PC-9 (cell line): ENCODE measurements around the gene TWSG1. TPM values are rescaled to one million over a fixed set of nuclear protein-coding genes. Genes with fewer than 3 reads are reported as not detected.
"Not testable (repeated sequence)": the region's sequence is repeated elsewhere in the genome, so short reads cannot be mapped to it uniquely, and the experiment has no call there.

ENCODE experiments used
- BruUV-seq: library from RNA; stranded (reverse); fragments of 400-500 nt; replicated peaks from 2 replicates; lab custom pipeline; 2021; lab: Mats Ljungman, UMichigan
- CTCF ChIA-PET: fragments of 300-600 bp; sonication (Branson Sonifier 250); formaldehyde crosslinking; loops from one replicate; lab custom pipeline; 2022; ENCODE audit warnings: antibody characterized with exemption; lab: Charles Lee
- POLR2A ChIA-PET: fragments of 300-600 bp; sonication (Branson Sonifier 250); formaldehyde crosslinking; loops from one replicate; lab custom pipeline; 2022; ENCODE audit warnings: antibody characterized with exemption; ENCODE audit not compliant: unreplicated experiment; lab: Charles Lee
- DNase-seq, 2 experiments: peaks; one replicate each; pipeline versions ENCODE4 v3.0.0 to v3.0.0-alpha.2; 2015 to 2022; ENCODE audit warnings: mixed read lengths in 1 of 2
- H2AFZ ChIP-seq: fragments of 200-600 bp; sonication (generic); 2 replicates; pipeline ENCODE4 v1.8.1; 2017; ENCODE audit warnings: antibody characterized with exemption
- H3F3A ChIP-seq: fragments of 200-600 bp; sonication (generic); 2 replicates; pipeline ENCODE4 v1.8.1; 2017; ENCODE audit warnings: antibody characterized with exemption, mild to moderate bottlenecking, low read depth; ENCODE audit not compliant: insufficient read depth
- H3K27ac ChIP-seq: fragments of 200-600 bp; sonication (generic); 2 replicates; pipeline ENCODE4 v1.6.1; 2016; ENCODE audit warnings: mixed run types
- H3K27me3 ChIP-seq: fragments of 200-600 bp; sonication (generic); 2 replicates; pipeline ENCODE4 v1.6.1; 2016; ENCODE audit warnings: low read depth, mixed run types; ENCODE audit not compliant: insufficient read depth
- H3K36me3 ChIP-seq: fragments of 200-600 bp; sonication (generic); 2 replicates; pipeline ENCODE4 v1.6.1; 2016; ENCODE audit warnings: low read depth, mixed run types
- H3K4me1 ChIP-seq: fragments of 200-600 bp; sonication (generic); replicated peaks from 2 replicates; pipeline ENCODE4 v1.6.1; 2016; ENCODE audit warnings: mixed run types; ENCODE audit not compliant: insufficient read depth
- H3K4me2 ChIP-seq: fragments of 200-600 bp; sonication (generic); 2 replicates; pipeline ENCODE4 v1.6.1; 2017; ENCODE audit warnings: mixed run types
- H3K4me3 ChIP-seq: fragments of 200-600 bp; sonication (generic); 2 replicates; pipeline ENCODE4 v1.6.1; 2016; ENCODE audit warnings: mixed run types
- H3K79me2 ChIP-seq: fragments of 200-600 bp; sonication (generic); 2 replicates; pipeline ENCODE4 v1.6.1; 2017; ENCODE audit warnings: low read depth, mixed run types
- H3K9me2 ChIP-seq: fragments of 200-600 bp; sonication (generic); 2 replicates; pipeline ENCODE4 v1.8.1; 2017; ENCODE audit warnings: mild to moderate bottlenecking; ENCODE audit not compliant: insufficient read depth
- H3K9me3 ChIP-seq: fragments of 200-600 bp; sonication (generic); 2 replicates; pipeline ENCODE4 v1.8.1; 2016; ENCODE audit warnings: low read depth; ENCODE audit not compliant: insufficient read depth
- H4K20me1 ChIP-seq: fragments of 200-600 bp; sonication (generic); 2 replicates; pipeline ENCODE4 v1.8.1; 2017; ENCODE audit not compliant: insufficient read depth
- EZH2 ChIP-seq: fragments of 200-600 bp; sonication (generic); IDR thresholded peaks from 2 replicates; pipeline ENCODE4 v1.8.0; 2017; ENCODE audit warnings: antibody characterized with exemption, low read depth
- intact Hi-C: fragments of 100-400 bp; cut with micrococcal nuclease; formaldehyde crosslinking; loops from one replicate; pipeline ENCODE4 v1.10.0; 2022; ENCODE audit not compliant: unreplicated experiment
- total RNA-seq: library from RNA; stranded (reverse); gene quantifications from 2 replicates; pipeline ENCODE4 v1.2.3, GENCODE V29; 2021
- TF ChIP-seq, protein P1 (sequence below): fragments of 200-600 bp; sonication (generic); conservative IDR thresholded peaks from 2 replicates; pipeline ENCODE4 v1.6.1; 2017; ENCODE audit warnings: mixed run types, antibody characterized with exemption, mild to moderate bottlenecking, moderate library complexity

The TWSG1 gene
- total RNA-seq, 1 experiment from 2014 or later, result 52.1 TPM

DNA sequence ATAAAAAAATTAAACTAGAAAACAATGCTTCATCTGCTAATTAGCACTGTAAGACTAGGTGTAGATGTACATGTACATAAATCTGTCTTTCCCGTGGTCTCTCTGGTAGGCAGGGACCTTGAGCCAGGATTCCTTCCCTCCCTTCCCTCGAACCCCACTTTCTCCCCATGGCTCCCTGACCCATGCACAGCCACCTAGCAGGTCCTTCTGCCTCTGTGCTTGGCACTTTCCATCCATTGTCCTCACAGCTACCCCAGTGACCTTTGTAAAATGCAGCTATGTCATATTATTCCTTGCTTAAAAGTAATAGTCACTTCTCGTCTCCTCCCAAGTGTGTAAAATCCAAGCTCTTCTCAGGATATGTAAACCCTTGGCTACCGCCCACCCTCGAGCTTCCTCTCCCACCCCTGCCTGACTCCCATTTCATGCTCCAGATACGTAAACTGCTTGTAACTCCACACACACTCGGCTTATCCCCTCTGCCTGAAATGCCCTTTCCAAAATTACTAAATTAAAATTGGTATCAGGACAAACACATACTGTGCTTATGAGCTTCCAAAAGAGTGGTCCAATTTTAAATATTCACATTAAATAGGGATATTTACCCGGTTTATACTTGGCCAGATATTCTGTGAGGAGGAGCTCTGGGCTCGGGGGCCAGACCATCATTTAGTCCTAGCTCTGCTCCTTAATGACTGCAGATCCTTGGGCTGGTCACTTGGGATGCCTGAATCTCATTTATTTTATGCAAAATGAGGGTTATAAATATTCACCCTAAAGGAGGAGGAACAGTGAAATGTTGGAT lies 86.7 kb downstream of the TWSG1 start:
- no peaks in the 10 kb centered on the region for H3K36me3 ChIP-seq
- intact Hi-C loops, result no loop called here

DNA sequence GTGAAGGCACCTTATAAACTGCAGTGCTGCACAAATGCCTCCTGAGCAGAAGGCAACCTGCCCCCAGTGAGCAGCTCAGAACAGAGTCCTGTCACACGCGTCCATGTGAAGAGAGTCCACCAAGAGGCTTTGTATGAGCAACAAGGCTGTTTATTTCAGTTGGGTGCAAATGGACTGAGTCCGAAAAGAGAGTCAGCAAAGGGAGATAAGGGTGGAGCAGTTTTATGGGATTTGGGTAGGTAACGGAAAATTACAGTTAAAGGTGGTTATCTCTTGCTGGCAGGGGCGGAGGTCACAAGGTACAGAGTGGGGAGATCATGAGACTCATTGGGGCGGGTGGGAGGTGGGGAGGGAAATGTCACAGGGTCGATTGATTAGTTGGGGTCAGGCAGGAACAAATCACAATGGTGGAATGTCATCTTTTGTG lies 87.3 kb downstream of the TWSG1 start:
- CTCF ChIA-PET, result no interaction called here
- DNase-seq, result no peak
- Histone ChIP-seq H3K4me2 (no peak overlapping the region), H3K79me2 (no peaks in the 10 kb centered on the region), H3F3A (peaks cover 11% of the 10 kb centered on the region; the same call in 1 of the 2 replicates), H3K27ac (no peak overlapping the region), H3K4me3 (no peak overlapping the region), H3K9me3 (peaks cover 9% of the 10 kb centered on the region; the same call in 1 of the 2 replicates), H3K36me3 (no peaks in the 10 kb centered on the region), H2AFZ (no peak overlapping the region), H3K27me3 (no peaks in the 10 kb centered on the region), H3K4me1 (peaks cover 17% of the 10 kb centered on the region), H3K9me2 (no peaks in the 10 kb centered on the region), H4K20me1 (no peaks in the 10 kb centered on the region)
- TF ChIP-seq, protein P1, sequence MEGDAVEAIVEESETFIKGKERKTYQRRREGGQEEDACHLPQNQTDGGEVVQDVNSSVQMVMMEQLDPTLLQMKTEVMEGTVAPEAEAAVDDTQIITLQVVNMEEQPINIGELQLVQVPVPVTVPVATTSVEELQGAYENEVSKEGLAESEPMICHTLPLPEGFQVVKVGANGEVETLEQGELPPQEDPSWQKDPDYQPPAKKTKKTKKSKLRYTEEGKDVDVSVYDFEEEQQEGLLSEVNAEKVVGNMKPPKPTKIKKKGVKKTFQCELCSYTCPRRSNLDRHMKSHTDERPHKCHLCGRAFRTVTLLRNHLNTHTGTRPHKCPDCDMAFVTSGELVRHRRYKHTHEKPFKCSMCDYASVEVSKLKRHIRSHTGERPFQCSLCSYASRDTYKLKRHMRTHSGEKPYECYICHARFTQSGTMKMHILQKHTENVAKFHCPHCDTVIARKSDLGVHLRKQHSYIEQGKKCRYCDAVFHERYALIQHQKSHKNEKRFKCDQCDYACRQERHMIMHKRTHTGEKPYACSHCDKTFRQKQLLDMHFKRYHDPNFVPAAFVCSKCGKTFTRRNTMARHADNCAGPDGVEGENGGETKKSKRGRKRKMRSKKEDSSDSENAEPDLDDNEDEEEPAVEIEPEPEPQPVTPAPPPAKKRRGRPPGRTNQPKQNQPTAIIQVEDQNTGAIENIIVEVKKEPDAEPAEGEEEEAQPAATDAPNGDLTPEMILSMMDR, result no peak
- no peak for TF ChIP-seq EZH2
- no TSS peak for BruUV-seq
- intact Hi-C loops, result loop anchor here (2.0 kb wide), 1 partner anchor 93 kb away; no protein-coding TSS in a partner anchor
- POLR2A ChIA-PET, result no interaction called here

More for the DNA sequence above, 86.7 kb downstream of the TWSG1 start:
- no peaks in the 10 kb centered on the region for H3K79me2 ChIP-seq
- TF ChIP-seq, protein P1, result no peak
- no peak for TF ChIP-seq EZH2
- no TSS peak for BruUV-seq
- H3F3A ChIP-seq, result peaks cover 11% of the 10 kb centered on the region; the same call in 1 of the 2 replicates
- H3K4me3 ChIP-seq, result no peak overlapping the region
- DNase-seq, result no peak
- H3K4me2 ChIP-seq, result no peak overlapping the region
- H4K20me1 ChIP-seq, result no peaks in the 10 kb centered on the region
- no peak overlapping the region for H2AFZ ChIP-seq
- CTCF ChIA-PET, result no interaction called here
- no peaks in the 10 kb centered on the region for H3K9me2 ChIP-seq
- no peak overlapping the region for H3K27ac ChIP-seq
- peaks cover 9% of the 10 kb centered on the region; the same call in 1 of the 2 replicates for H3K9me3 ChIP-seq
- no peaks in the 10 kb centered on the region for H3K27me3 ChIP-seq
- peaks cover 17% of the 10 kb centered on the region for H3K4me1 ChIP-seq
- POLR2A ChIA-PET, result no interaction called here

DNA sequence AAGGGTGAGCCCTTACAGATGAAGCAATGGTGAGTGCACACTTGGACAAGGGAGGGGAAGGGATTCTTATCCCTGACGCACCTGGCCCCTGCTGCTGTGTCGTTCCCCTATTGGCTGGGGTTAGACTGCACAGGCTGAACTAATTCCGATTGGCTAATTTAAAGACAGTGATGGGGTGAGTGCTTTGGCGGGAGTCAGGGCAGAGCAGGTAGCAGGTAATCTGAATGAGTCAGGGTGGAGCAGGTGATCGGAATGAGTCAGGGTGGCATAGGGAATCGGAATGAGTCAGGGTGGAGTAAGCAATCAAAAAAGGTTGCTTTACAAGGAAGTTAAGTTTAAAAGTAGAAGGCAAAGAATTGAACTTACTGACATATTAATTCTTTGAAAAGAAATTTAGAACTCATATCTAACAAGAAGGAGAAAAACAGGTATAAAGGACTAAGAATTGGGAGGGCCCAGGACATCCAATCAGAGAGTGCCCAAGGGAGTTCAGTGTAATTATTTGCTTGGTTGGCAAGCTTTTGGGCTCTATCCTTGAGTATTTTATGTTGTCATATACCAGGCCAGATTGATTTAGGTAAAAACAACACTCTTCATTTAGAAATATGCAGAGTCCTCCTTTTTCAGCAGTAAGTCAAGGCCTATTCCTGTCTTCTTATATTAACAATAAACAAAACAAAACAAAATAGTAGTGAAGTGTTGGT lies 88.4 kb downstream of the TWSG1 start:
- DNase-seq, result peak; percentile 70 to 85
- Histone ChIP-seq H3K9me2 (no peaks in the 10 kb centered on the region), H3K4me2 (peak overlapping the region; percentile 51)

DNA sequence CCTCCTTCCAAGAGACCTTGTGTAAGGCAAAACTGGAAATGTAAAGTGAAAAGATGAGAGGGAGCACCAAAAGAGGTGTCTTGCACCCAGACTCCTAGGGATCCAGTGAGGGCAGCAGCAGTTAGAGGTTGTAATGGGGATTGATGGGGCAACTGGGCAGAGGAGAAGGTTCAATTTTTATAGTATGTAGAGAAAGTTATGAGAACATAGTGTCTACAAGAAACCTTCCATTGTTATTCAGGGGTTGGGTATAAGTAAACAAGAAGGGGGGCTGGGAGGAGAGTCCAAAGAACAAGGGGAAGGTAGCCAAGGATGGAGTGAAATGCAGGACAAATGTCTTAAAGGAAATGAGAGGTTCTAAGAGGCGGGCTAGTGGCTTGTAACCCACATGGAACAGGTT lies 89.1 kb downstream of the TWSG1 start:
- H3K9me2 ChIP-seq, H3K9me3 ChIP-seq, CTCF ChIA-PET, BruUV-seq, DNase-seq, H3K79me2 ChIP-seq, H3K36me3 ChIP-seq, H4K20me1 ChIP-seq, POLR2A ChIA-PET, H3K27me3 ChIP-seq: not testable (repeated sequence)
- peak overlapping the region; percentile 93 for H3K27ac ChIP-seq
- peaks cover 11% of the 10 kb centered on the region; the same call in 1 of the 2 replicates for H3F3A ChIP-seq
- intact Hi-C loops, result loop anchor here (2.0 kb wide), 1 partner anchor 91 kb away; no protein-coding TSS in a partner anchor
- peaks cover 17% of the 10 kb centered on the region for H3K4me1 ChIP-seq
- H2AFZ ChIP-seq, result peak overlapping the region; percentile 45; the same call in 1 of the 2 replicates
- peak overlapping the region; percentile 8; the same call in 1 of the 2 replicates for H3K4me3 ChIP-seq
- peak overlapping the region; percentile 51; the same call in 1 of the 2 replicates for H3K4me2 ChIP-seq

More for the DNA sequence above, 88.4 kb downstream of the TWSG1 start:
- Histone ChIP-seq H3F3A (peaks cover 11% of the 10 kb centered on the region; the same call in 1 of the 2 replicates), H3K79me2 (no peaks in the 10 kb centered on the region), H4K20me1 (no peaks in the 10 kb centered on the region), H3K9me3 (peaks cover 9% of the 10 kb centered on the region; the same call in 1 of the 2 replicates), H3K4me3 (peak overlapping the region; percentile 8; the same call in 1 of the 2 replicates), H3K4me1 (peaks cover 17% of the 10 kb centered on the region), H3K36me3 (no peaks in the 10 kb centered on the region), H3K27ac (peak overlapping the region; percentile 93), H3K27me3 (no peaks in the 10 kb centered on the region), H2AFZ (peak overlapping the region; percentile 45; the same call in 1 of the 2 replicates)
- POLR2A ChIA-PET, result no interaction called here
- TSS peak; percentile 83 for BruUV-seq
- CTCF ChIA-PET, result no interaction called here
- intact Hi-C loops, result loop anchor here (2.0 kb wide), 1 partner anchor 92 kb away; no protein-coding TSS in a partner anchor
- TF ChIP-seq, protein P1, result no peak
- no peak for TF ChIP-seq EZH2
